HepG2 (cell line): ENCODE data around the gene DLAT. TPM values are rescaled to one million over a fixed set of nuclear protein-coding genes. Genes with fewer than 3 reads are reported as not detected.

Experiments used
- AHR ChIP-seq: IDR thresholded peaks from 2 replicates; pipeline ENCODE4 v1.6.1; 2018; ENCODE audit warnings: missing genetic modification reagents, missing compliant biosample characterization
- ARHGAP35 ChIP-seq: sonication (generic); formaldehyde crosslinking; IDR thresholded peaks from 2 replicates; pipeline ENCODE4 v1.9.0; 2022; ENCODE audit warnings: mild to moderate bottlenecking, inconsistent platforms, moderate library complexity, missing genetic modification reagents, borderline replicate concordance
- ARNT ChIP-seq: fragments of 450-650 bp; IDR thresholded peaks from 2 replicates; pipeline ENCODE4 v1.6.1; 2017
- EP300 ChIP-seq, 3 experiments: sonication (generic) in 1 of 3; formaldehyde crosslinking in 1 of 3; IDR thresholded peaks; 2 replicates each; pipeline versions ENCODE4 v1.5.1 to v1.6.1; 2011 to 2020; ENCODE audit warnings: low read depth in 2 of 3, low read length in 2 of 3, borderline replicate concordance in 1 of 3, improper control_type of control experiment in 1 of 3, mild to moderate bottlenecking in 1 of 3, missing genetic modification reagents in 1 of 3, moderate library complexity in 1 of 3
- HMG20B ChIP-seq: conservative IDR thresholded peaks from 2 replicates; pipeline ENCODE4 v1.6.1; 2016; ENCODE audit warnings: missing genetic modification reagents, missing compliant biosample characterization
- HNRNPH1 ChIP-seq: fragments of 200-400 bp; formaldehyde crosslinking; optimal IDR thresholded peaks from 2 replicates; pipeline ENCODE3; 2017; ENCODE audit warnings: mild to moderate bottlenecking, low read depth, low read length
- IRX3 ChIP-seq: sonication (generic); formaldehyde crosslinking; IDR thresholded peaks from 2 replicates; pipeline ENCODE4 v1.8.1; 2023; ENCODE audit warnings: mild to moderate bottlenecking, low read depth, missing genetic modification reagents, borderline replicate concordance
- MAFG ChIP-seq: sonication (generic); formaldehyde crosslinking; IDR thresholded peaks from 2 replicates; pipeline ENCODE4 v1.5.1; 2020; ENCODE audit warnings: mild to moderate bottlenecking, missing genetic modification reagents
- MIXL1 ChIP-seq: IDR thresholded peaks from 2 replicates; pipeline ENCODE4 v1.6.1; 2016
- MTF1 ChIP-seq: sonication (generic); formaldehyde crosslinking; IDR thresholded peaks from 2 replicates; pipeline ENCODE4 v1.5.0; 2020; ENCODE audit warnings: missing genetic modification reagents
- MXI1 ChIP-seq: IDR thresholded peaks from 3 replicates; pipeline ENCODE4 v1.6.1; 2012; ENCODE audit warnings: low read depth, low read length, inconsistent platforms, borderline replicate concordance
- NCOA2 ChIP-seq: sonication (generic); formaldehyde crosslinking; IDR thresholded peaks from 2 replicates; pipeline ENCODE4 v1.8.0; 2022; ENCODE audit warnings: inconsistent platforms
- PAF1 ChIP-seq: IDR thresholded peaks from 2 replicates; pipeline ENCODE4 v1.6.1; 2016; ENCODE audit warnings: missing genetic modification reagents, missing compliant biosample characterization
- SCMH1 ChIP-seq: sonication (generic); formaldehyde crosslinking; IDR thresholded peaks from 2 replicates; pipeline ENCODE4 v1.9.0; 2021; ENCODE audit warnings: missing genetic modification reagents, mild to moderate bottlenecking, borderline replicate concordance
- TBX3 ChIP-seq: fragments of 450-650 bp; IDR thresholded peaks from 2 replicates; pipeline ENCODE4 v1.6.1; 2017; ENCODE audit warnings: antibody characterized with exemption, mild to moderate bottlenecking, inconsistent platforms, borderline replicate concordance
- ZC3H4 ChIP-seq: sonication (generic); formaldehyde crosslinking; IDR thresholded peaks from 2 replicates; pipeline ENCODE4 v1.4.0; 2020; ENCODE audit warnings: missing genetic modification reagents, borderline replicate concordance
- ZNF124 ChIP-seq: sonication (generic); formaldehyde crosslinking; IDR thresholded peaks from 2 replicates; pipeline ENCODE4 v1.4.0; 2020; ENCODE audit warnings: missing genetic modification reagents
- ZNF180 ChIP-seq: sonication (generic); formaldehyde crosslinking; IDR thresholded peaks from 2 replicates; pipeline ENCODE4 v1.4.0; 2020; ENCODE audit warnings: low read depth, missing genetic modification reagents, borderline replicate concordance
- ZNF350 ChIP-seq: sonication (generic); formaldehyde crosslinking; IDR thresholded peaks from 2 replicates; pipeline ENCODE4 v1.4.0; 2020; ENCODE audit warnings: mild to moderate bottlenecking, low read depth, missing genetic modification reagents, borderline replicate concordance
- ZNF44 ChIP-seq: sonication (generic); formaldehyde crosslinking; IDR thresholded peaks from 2 replicates; pipeline ENCODE4 v1.5.1; 2020; ENCODE audit warnings: mild to moderate bottlenecking, missing genetic modification reagents
- ZNF619 ChIP-seq: sonication (generic); formaldehyde crosslinking; IDR thresholded peaks from 2 replicates; pipeline ENCODE4 v1.4.0; 2020; ENCODE audit warnings: mild to moderate bottlenecking, missing genetic modification reagents
- ZNF83 ChIP-seq: sonication (generic); formaldehyde crosslinking; IDR thresholded peaks from 2 replicates; pipeline ENCODE4 v1.4.0; 2020; ENCODE audit warnings: missing genetic modification reagents, mild to moderate bottlenecking, borderline replicate concordance
- polyA plus RNA-seq, 8 experiments: library from polyadenylated mRNA; depleted of rRNA in 3 of 8; stranded (reverse) in 7 of 8; unstranded in 1 of 8; fragments of >200 nt; fragmentation: Illumina TruSeq in 4 of 8; extraction: Trizol in 4 of 8; gene quantifications; 2 replicates each; pipeline versions ENCODE4 v1.2.1 to v1.2.3, GENCODE V29; 2011 to 2016; ENCODE audit warnings: low read depth in 4 of 8, missing spikeins in 1 of 8, mixed read lengths in 1 of 8; ENCODE audit not compliant: insufficient read depth in 1 of 8
- total RNA-seq, 5 experiments: library from RNA; depleted of rRNA; stranded (reverse); fragments of >200 nt; fragmentation: Illumina TruSeq; extraction: Trizol; gene quantifications; 2 replicates each; pipeline ENCODE4 v1.2.3, GENCODE V29; 2016; ENCODE audit warnings: low read depth in 1 of 5
- TF ChIP-seq, protein P1 (sequence below): sonication (generic); formaldehyde crosslinking; IDR thresholded peaks from 2 replicates; pipeline ENCODE4 v1.5.0; 2020; ENCODE audit warnings: missing genetic modification reagents
- TF ChIP-seq, protein P2 (sequence below): sonication (generic); formaldehyde crosslinking; IDR thresholded peaks from 2 replicates; pipeline ENCODE4 v1.5.0; 2020; ENCODE audit warnings: mild to moderate bottlenecking, missing genetic modification reagents, borderline replicate concordance
- TF ChIP-seq, protein P3 (sequence below): sonication (generic); formaldehyde crosslinking; IDR thresholded peaks from 2 replicates; pipeline ENCODE4 v1.5.0; 2020; ENCODE audit warnings: missing genetic modification reagents

The DLAT gene
- total and polyA plus RNA-seq, 2 of the 13 experiments (the other 11 are each of a cell fraction or from before 2014, with no cell fraction given) = 26.4 to 62.2 TPM

DNA sequence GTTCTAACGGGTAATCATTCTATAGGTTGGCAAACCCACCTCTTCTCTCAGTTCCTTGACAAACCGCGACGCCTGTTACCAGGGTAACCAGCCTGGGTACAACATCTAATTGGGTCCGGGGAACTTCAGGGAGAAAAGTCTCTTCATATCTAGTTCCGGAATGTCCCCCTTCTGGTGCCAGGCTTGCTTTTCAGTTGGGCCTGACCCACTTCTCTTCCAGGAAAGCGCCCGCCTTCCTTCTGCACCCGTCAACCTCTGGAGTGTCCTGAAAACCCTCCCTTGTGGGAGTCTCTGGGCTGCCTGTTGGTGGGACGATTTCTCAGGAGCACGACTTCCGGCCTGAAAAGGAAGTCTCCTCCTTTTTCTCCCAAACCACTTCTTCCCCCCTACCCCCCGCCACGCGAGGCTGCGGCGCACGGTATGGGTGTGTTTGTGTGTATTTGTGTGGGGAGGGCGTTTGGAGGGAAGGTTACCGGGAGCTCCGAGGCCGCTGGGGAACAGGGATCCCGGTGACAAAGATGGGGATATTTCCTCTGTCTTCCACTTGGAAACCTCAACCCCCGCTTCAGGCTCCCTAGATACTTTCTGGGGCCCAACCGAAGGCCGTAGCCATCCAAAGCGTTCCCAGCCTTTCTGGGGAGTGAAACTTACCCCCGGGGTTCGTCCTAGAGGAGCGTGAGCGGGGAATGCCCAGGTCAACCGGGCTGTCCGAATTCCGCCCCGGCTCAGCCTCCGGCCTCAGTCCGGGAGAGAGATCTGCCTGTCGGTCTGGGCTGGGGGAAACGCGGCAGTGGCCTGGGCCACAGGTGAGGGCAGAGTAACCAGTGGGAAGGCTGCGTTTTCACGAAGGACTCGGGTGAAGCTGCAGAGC lies 49.0 kb downstream of the DLAT start, which contains the start of the genes NKAPD1 and PIH1D2 (continued):
- TF ChIP-seq, protein P1, sequence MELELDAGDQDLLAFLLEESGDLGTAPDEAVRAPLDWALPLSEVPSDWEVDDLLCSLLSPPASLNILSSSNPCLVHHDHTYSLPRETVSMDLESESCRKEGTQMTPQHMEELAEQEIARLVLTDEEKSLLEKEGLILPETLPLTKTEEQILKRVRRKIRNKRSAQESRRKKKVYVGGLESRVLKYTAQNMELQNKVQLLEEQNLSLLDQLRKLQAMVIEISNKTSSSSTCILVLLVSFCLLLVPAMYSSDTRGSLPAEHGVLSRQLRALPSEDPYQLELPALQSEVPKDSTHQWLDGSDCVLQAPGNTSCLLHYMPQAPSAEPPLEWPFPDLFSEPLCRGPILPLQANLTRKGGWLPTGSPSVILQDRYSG (CRISPR knock-in tag) = no peak
- TF ChIP-seq HNRNPH1 = no peak
- no peak for TF ChIP-seq MTF1
- TF ChIP-seq EP300 (IDR thresholded peaks at IDR 0.05; ENCODE audit: low read depth in 2 of 2, low read length in 2 of 2) = no peak
- TF ChIP-seq EP300 (CRISPR knock-in tag; IDR thresholded peaks at IDR 0.05; ENCODE audit: borderline replicate concordance) = no peak; the same call in 1 of the 2 replicates
- peak; percentile 63; the same call in 1 of the 2 replicates for TF ChIP-seq ZNF350 (CRISPR knock-in tag)
- TF ChIP-seq ZNF180 (CRISPR knock-in tag) = no peak
- no peak; the same call in 1 of the 2 replicates for TF ChIP-seq AHR (CRISPR knock-in tag)
- no peak for TF ChIP-seq SCMH1 (CRISPR knock-in tag)
- no peak for TF ChIP-seq ARHGAP35
- TF ChIP-seq HMG20B = no peak
- no peak for TF ChIP-seq IRX3 (CRISPR knock-in tag)
- peak; percentile 55; the same call in 2 of the 3 replicates for TF ChIP-seq MXI1
- TF ChIP-seq ZNF83 (CRISPR knock-in tag) = no peak; the same call in 1 of the 2 replicates
- peak; percentile 91; the same call in 1 of the 2 replicates for TF ChIP-seq ZNF44
- no peak; the same call in 1 of the 2 replicates for TF ChIP-seq NCOA2 (CRISPR knock-in tag)
- TF ChIP-seq ZNF124 (CRISPR knock-in tag) = peak; percentile 50; the same call in 1 of the 2 replicates
- no peak for TF ChIP-seq ZNF619 (CRISPR knock-in tag)
- TF ChIP-seq, protein P2, sequence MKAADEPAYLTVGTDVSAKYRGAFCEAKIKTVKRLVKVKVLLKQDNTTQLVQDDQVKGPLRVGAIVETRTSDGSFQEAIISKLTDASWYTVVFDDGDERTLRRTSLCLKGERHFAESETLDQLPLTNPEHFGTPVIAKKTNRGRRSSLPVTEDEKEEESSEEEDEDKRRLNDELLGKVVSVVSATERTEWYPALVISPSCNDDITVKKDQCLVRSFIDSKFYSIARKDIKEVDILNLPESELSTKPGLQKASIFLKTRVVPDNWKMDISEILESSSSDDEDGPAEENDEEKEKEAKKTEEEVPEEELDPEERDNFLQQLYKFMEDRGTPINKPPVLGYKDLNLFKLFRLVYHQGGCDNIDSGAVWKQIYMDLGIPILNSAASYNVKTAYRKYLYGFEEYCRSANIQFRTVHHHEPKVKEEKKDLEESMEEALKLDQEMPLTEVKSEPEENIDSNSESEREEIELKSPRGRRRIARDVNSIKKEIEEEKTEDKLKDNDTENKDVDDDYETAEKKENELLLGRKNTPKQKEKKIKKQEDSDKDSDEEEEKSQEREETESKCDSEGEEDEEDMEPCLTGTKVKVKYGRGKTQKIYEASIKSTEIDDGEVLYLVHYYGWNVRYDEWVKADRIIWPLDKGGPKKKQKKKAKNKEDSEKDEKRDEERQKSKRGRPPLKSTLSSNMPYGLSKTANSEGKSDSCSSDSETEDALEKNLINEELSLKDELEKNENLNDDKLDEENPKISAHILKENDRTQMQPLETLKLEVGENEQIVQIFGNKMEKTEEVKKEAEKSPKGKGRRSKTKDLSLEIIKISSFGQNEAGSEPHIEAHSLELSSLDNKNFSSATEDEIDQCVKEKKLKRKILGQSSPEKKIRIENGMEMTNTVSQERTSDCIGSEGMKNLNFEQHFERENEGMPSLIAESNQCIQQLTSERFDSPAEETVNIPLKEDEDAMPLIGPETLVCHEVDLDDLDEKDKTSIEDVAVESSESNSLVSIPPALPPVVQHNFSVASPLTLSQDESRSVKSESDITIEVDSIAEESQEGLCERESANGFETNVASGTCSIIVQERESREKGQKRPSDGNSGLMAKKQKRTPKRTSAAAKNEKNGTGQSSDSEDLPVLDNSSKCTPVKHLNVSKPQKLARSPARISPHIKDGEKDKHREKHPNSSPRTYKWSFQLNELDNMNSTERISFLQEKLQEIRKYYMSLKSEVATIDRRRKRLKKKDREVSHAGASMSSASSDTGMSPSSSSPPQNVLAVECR (CRISPR knock-in tag) = peak; percentile 92
- TF ChIP-seq, protein P3, sequence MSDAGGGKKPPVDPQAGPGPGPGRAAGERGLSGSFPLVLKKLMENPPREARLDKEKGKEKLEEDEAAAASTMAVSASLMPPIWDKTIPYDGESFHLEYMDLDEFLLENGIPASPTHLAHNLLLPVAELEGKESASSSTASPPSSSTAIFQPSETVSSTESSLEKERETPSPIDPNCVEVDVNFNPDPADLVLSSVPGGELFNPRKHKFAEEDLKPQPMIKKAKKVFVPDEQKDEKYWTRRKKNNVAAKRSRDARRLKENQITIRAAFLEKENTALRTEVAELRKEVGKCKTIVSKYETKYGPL (CRISPR knock-in tag) = no peak
- no peak for TF ChIP-seq PAF1 (CRISPR knock-in tag)
- no peak for TF ChIP-seq ARNT
- TF ChIP-seq TBX3 = 0 out of 2 replicates have a peak, but pooled peaks have one; percentile 15
- no peak for TF ChIP-seq ZC3H4
- no peak for TF ChIP-seq MAFG (CRISPR knock-in tag)
- peak; percentile 93 for TF ChIP-seq MIXL1
